Stimulated activated CD8-positive, alpha-beta memory T cell treated with anti-CD3 and anti-CD28 coated beads, Interleukin-12 subunit alpha, Interleukin-12 subunit beta, amount 100 ng/mL, for 24 hours (primary cell): Measurements from ENCODE around the gene VPS37B.

Experiments used
- DNase-seq: peaks from one replicate; pipeline ENCODE4 v3.0.0-alpha.2; 2020; ENCODE audit errors: extremely low read depth

The VPS37B gene

GRCh38 chr12:122840580-122841513 lies 55.1 kb downstream of the VPS37B start:
- no peak for DNase-seq

DNA sequence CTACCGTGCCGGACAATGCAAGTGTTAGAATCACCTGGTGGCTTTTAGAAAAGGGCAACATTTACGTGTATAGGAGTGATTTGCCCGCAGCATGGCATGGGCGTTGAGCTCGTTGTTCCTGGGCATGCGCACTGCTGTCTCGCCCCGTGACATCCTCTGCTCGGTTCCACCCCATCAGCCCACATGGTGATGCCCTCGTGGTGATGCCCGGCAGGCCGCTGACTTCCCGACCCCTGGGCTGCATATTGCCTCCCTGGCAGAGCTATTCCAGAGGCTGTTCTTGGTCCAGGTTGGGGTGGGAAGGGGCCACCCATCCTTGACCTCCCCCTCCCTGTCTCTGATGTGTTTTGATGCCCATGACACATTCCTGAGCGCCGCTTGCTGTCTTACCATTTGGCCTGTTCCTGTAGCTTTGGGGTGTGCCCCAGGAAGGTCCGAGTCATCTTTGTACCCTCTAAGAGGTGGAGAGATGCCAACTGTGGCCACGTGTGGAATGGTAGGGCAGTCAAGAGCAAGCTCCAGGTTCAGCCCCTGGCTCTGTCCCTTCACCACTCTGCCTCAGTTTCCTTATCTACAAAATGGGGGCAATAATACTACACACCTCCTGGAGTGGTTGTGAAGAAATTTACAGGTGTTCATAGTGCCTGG lies 55.9 kb downstream of the VPS37B start:
- no peak for DNase-seq

DNA sequence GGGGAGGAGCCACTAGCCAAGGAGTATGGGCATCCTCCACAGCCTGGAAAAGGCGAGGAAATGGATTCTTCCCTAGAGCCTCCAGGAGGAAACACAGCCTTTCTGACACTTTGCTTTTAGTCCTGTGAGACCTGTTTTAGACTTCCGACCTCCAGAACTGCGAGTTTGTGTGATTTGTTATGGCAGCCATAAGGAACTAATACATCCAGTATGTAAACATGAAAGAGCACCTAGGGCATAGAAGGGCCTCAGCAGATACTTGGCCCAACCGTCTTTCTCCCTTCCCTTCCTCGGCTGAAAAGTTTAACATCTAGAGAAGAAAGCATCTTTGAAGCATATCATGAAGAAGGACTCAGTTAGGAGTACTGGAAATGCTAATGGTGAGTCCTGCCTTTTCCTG lies 57.1 kb downstream of the VPS37B start:
- DNase-seq, result no peak

DNA sequence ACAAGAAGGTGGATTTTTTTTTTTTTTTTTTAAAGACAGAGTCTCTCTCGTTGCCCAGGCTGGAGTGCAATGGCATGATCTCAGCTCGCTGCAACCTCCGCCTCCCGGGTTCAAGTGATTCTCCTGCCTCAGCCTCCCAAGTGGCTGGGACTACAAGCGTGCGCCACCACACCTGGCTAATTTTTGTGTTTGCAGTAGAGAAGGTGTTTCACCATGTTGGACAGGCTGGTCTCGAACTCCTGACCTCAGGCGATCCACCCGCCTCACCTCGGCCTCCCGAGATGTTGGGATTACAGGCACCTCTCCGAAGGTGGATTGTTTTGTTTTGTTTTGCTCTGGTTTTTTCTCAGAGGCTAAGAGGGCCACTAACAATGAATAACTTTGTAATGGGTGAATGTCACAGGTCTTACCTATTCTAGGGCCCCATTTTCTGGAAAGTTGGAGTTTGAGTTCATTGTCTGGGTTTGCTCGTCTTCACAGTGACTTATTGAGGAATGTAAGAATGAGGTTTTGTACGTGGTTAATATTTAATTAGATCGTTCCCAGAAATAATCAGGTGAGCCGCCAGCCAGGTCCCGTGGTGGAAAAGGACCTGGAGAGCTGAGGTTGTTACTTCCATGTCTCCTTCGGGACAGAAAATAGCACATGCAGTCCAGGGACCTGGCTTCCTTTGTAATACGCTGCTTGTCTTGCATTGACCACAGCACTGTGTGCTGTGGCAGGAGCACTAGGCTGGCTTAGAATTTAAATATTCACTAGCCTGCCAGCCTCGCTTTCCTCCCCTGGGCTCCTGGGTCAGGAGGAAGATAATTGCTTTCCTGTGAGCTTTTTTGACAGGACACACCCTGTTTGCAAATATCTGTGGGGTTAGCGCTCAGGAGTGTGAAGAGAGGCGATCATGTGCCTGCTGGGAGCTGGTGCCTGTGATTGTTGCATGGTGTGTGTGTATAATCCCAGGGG lies 58.3 kb downstream of the VPS37B start:
- no peak for DNase-seq

DNA sequence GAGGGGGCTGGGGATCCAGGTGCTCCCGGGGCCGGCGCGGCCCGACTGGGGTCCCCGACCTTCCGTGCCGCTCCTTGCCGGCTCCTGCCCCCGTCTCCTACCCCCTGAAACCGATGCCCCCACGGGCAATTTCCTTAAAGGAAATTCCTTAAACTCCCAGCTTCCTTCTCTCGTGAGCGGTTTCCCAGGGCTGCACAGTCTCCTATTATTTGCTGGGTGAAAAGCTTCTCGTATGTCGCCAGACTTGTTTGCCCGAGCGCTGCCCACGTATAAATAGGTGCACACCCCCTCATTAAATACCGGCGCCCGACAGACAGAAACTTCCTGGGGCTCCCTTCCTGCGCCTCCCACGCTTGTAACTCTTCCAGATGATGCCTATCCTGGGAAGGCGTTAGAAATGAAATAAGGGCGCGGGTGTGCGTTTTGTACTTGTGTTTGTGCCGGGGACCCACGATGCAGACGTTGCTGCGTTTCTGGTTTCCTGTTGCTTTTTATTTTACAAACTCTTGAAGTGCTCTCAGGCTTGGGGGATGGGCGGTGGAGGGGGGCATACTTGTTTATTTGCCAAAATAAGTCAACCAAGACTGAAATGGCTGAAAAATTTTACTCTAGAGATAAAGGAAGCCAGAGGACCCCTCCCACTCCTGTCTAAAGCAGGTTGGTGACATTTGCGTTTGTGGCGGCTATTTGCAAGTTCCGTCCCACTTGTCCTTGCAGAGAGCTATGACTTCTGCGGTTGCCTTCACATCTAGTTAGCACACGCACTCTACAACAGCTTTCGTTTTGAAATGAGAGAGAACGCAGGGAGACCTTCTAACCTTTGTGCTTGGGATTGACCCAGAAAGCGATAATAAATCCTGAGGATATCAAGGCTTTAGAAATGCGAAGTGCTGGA lies 59.6 kb downstream of the VPS37B start:
- no peak for DNase-seq

DNA sequence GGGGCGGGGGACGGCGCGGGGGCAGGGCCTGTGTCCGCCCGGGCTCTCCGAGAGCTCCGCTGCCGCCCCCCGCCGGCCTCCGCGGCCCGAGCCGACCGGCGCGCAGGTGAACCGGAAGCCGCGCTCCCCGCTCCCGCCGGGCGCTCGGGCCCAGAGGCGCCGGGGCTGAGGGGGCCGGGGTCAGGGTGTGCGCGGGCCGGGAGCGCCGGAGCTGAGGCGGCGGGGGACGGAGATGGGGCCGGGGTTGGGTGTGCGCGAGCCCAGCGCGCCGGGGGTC lies 60.2 kb downstream of the VPS37B start:
- DNase-seq, result no peak

DNA sequence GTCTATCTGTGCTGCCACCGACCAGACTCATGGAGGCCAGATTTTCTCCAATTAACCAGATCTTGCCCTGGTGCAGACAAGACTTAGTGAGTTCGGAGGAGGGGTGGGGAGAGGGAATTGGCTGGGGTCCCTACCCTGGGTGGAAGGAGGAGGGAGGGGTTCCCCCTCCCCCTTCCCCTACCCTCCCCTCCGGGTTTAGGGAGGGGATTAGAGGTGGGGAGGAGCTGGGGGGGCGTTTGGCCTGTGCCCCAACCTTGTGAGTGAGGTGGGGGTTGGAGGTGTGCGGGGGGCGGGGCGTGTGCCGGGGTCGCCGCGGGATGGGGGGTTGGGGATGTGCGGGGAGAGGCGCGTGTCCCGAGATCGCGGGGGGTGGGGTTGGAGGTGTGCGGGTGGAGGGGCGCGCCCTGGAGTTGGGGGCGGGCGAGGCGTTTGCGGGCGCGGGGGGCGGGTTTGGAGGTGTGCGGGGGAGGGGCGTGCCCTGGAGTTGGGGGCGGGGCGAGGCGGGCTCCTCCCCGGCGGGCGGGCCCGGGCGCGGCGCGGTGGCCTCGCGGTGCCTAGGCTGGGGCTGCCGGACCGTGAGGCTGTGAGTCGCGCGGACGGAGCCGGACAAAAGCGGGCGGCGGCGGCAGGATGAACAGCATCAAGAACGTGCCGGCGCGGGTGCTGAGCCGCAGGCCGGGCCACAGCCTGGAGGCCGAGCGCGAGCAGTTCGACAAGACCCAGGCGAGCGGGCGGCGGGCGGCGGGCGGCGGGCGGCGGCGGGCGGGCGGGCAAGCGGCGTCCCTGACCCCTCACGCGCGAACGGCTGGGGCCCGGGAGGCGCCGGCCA lies 60.8 kb downstream of the VPS37B start, which contains the start of gene HIP1R:
TSS of gene HIP1R (plus strand) at position 537 of the 829 bp plus-strand sequence. CDS start at position 631, 94 bp downstream.
- DNase-seq, result no peak

DNA sequence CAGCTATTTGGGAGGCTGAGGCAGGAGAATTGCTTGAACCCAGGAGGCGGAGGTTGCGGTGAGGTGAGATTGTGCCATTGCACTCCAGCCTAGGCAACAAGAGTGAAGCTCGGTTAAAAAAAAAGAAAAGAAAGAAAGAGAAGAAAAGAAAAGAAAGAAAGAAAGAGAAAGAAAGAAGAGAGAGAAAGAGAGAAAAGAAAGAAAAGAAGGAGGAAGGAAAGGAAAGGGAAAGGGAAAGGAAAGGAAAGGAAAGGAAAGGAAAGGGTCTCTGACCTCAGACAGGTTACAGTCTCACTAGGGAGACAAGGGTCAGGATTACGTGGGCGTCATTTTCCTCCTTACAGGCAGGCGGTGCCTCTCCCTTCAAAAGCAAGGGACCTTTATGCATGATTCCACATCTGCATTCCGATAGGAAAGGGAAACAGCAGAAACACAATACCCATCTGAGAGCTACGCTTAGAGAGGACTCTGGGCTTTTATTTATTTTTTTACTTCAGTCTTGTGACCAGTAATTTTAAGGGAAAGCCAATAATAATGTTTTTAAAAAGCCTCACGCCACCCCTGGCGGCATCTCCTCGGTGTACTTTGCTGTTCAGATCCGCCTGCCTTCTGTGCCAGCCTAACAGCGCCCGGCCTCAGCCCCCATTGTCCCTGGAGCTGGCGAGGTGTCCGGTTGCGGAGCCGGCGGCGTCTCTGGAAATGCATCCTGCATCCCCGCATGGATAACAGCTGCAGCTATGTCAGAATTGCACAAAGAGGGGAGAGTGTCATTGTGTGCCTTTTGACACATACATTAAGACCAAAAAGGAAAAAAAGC lies 61.6 kb downstream of the VPS37B start:
- no peak for DNase-seq

DNA sequence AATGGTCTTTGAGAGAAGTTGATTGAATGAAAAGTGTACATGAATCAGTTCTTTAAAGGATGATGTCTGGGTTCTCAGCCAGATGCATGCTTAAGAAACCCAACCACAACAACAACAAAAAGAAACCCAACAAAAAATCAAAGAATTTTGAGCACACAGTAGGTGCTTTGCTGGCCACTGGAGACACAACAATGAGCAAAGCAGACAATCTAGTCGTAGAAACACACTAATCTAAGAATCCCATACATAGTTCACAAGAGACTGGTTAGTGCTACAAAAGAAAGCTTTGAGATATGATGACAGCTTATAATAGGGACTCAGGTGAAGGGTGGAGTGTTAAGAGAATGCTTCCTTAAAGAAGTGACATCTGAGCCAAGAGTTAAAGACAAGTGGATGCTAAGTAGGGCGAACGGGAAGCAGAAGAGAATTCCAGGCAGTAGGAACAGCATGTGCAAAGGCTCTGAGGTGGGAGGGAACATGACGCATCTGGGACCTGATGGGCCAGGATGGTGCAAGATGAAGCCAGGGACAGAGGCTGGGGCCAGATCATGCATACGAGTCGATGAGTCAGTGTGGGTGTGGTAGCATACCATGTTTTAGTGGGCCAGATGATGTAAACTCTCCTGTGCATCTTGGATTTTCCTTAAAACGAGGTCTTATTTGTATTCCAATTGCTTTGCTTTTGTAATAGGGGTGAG lies 65.3 kb downstream of the VPS37B start:
- DNase-seq, result no peak

GRCh38 chr12:122827258-122827657 lies 68.7 kb downstream of the VPS37B start:
- no peak for DNase-seq

GRCh38 chr12:122825773-122826724 lies 69.9 kb downstream of the VPS37B start:
- DNase-seq, result no peak

DNA sequence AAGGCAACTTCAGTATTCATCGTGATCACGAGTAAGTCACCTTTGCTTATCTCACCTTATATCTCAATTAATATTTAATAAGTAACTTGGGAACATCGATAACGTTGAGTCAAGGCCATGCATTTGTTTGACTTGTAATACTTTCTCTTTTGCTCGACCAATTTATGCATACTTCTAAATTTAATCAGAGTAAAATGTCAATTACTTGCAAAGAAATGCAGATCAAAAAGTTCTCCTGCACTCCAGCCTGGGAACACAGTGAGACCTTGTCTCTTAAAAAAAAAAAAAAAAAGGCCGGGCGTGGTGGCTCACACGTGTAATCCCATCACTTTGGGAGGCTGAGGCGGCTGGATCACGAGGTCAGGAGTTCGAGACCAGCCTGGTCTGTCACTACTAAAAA lies 72.5 kb downstream of the VPS37B start:
- no peak for DNase-seq

- no peak for DNase-seq
Observed at GRCh38 chr12:122820838-122821271, 75.1 kb downstream of the VPS37B start.

- DNase-seq, result no peak
Observed at GRCh38 chr12:122820138-122820537, 75.8 kb downstream of the VPS37B start.

- no peak for DNase-seq
Observed at GRCh38 chr12:122819209-122819785, 76.6 kb downstream of the VPS37B start.
